Left lung (tissue), 10 donors: Measurements from ENCODE around the gene MCF2L. TPM values are rescaled to one million over a fixed set of nuclear protein-coding genes. Genes with fewer than 3 reads are reported as not detected.
A peak's percentile ranks its signal among the peaks of the same experiment; 100 is the strongest.

Source experiments
- ATAC-seq: fragments of 200-7000 bp; cut with Tn5 transposase; one replicate; pipeline ENCODE4 v1.9.1; 2020; ENCODE audit warnings: moderate library complexity
- DNase-seq, 4 donors: peaks; one replicate each; pipeline ENCODE4 v3.0.0-alpha.2; 2013 to 2020
- H3K27ac ChIP-seq, 2 donors: fragments of 200-600 bp; sonication (generic) in 1 of 2; one replicate each; pipeline versions ENCODE4 v1.5.0 to v1.8.0; 2020 to 2021
- H3K27me3 ChIP-seq, 2 donors: fragments of 200-600 bp; sonication (generic) in 1 of 2; one replicate each; pipeline versions ENCODE4 v1.5.0 to v1.8.0; 2020 to 2021
- H3K36me3 ChIP-seq, 2 donors: fragments of 200-600 bp; sonication (generic) in 1 of 2; one replicate each; pipeline versions ENCODE4 v1.5.0 to v1.8.0; 2020 to 2021
- H3K4me1 ChIP-seq, 2 donors: fragments of 200-600 bp; one replicate each; pipeline ENCODE4 v1.8.0; 2021
- H3K4me3 ChIP-seq, 2 donors: fragments of 200-600 bp; sonication (generic) in 1 of 2; one replicate each; pipeline versions ENCODE4 v1.5.0 to v1.8.0; 2020 to 2021; ENCODE audit warnings: mild to moderate bottlenecking in 1 of 2
- H3K9me3 ChIP-seq, 2 donors: fragments of 200-600 bp; sonication (generic) in 1 of 2; one replicate each; pipeline versions ENCODE4 v1.5.0 to v1.8.0; 2020 to 2021
- CTCF ChIP-seq, 2 donors: fragments of 200-600 bp; sonication (generic) in 1 of 2; IDR thresholded peaks; one replicate each; pipeline versions ENCODE4 v1.5.0 to v1.8.0; 2021; ENCODE audit warnings: antibody characterized with exemption in 2 of 2
- intact Hi-C, 2 donors: fragments of 100-400 bp; cut with DNase I; formaldehyde crosslinking; loops; one replicate each; pipeline versions ENCODE4 v1.11.2 to v1.14.2; 2022
- polyA plus RNA-seq, 6 donors: library from polyadenylated mRNA; unstranded; fragments of 120-200 nt; gene quantifications; one replicate each; pipeline ENCODE4 v1.2.1, GENCODE V29; 2013; ENCODE audit not compliant: insufficient read length in 6 of 6
- total RNA-seq, 2 donors: library from RNA; stranded (reverse); fragmentation: NEBNext Ultra II Directional; extraction: Animal tissue kit (Norgen Biotek cat#: 25700); gene quantifications; one replicate each; pipeline ENCODE4 v1.2.1, GENCODE V29; 2021
- donor health status: DM: no; HTN: yes; CAD: no.
- donor health status: DM: no; HTN: no; CAD: no.

The MCF2L gene
- total and polyA plus RNA-seq, 8 donors, result 22.2 to 39.5 (median 33.7) TPM

DNA sequence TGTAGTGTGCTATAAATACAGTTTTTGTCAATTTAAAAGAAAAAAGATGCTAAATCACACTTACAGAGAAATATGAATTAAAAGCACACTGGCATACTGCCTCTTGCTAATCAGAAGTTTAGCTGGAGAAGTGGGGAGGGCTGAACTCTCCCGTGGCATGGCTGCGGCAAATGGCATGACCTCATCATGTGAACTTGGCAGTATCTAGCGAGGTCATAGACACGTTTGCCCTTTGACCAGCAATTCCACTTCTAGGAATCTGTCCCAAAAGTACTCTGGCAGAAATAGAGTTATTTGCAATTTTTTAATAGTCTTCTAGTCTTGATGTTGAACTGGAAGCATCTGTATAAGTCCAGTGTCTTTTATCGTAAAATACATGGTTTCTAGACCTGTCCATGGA, 42.0 kb upstream of the MCF2L start:
- no peak for ATAC-seq
- H3K9me3 ChIP-seq, result no peaks in the 10 kb centered on the region
- no peak for DNase-seq
- no peak overlapping the region for H3K27ac ChIP-seq
- no peaks in the 10 kb centered on the region for H3K36me3 ChIP-seq
- no peak for TF ChIP-seq CTCF (IDR thresholded peaks at IDR 0.05)
- intact Hi-C loops, result no loop called here
- peaks cover 0 to 31% of the 10 kb centered on the region in 2 donors for H3K27me3 ChIP-seq
- H3K4me3 ChIP-seq, result no peak overlapping the region
- peaks cover 0 to 14% of the 10 kb centered on the region in 2 donors for H3K4me1 ChIP-seq

GRCh38 chr13:112928020-112928971, 40.7 kb upstream of the MCF2L start:
- Histone ChIP-seq H3K36me3 (no peaks in the 10 kb centered on the region), H3K9me3 (no peaks in the 10 kb centered on the region), H3K4me1 (peaks cover 0 to 14% of the 10 kb centered on the region in 2 donors), H3K4me3 (no peak overlapping the region), H3K27me3 (peaks cover 0 to 38% of the 10 kb centered on the region in 2 donors), H3K27ac (no peak overlapping the region)
- intact Hi-C loops, result no loop called here
- ATAC-seq, result no peak
- TF ChIP-seq CTCF (IDR thresholded peaks at IDR 0.05), result no peak
- DNase-seq, result peak in 1 of 4 donors; percentile 62

DNA sequence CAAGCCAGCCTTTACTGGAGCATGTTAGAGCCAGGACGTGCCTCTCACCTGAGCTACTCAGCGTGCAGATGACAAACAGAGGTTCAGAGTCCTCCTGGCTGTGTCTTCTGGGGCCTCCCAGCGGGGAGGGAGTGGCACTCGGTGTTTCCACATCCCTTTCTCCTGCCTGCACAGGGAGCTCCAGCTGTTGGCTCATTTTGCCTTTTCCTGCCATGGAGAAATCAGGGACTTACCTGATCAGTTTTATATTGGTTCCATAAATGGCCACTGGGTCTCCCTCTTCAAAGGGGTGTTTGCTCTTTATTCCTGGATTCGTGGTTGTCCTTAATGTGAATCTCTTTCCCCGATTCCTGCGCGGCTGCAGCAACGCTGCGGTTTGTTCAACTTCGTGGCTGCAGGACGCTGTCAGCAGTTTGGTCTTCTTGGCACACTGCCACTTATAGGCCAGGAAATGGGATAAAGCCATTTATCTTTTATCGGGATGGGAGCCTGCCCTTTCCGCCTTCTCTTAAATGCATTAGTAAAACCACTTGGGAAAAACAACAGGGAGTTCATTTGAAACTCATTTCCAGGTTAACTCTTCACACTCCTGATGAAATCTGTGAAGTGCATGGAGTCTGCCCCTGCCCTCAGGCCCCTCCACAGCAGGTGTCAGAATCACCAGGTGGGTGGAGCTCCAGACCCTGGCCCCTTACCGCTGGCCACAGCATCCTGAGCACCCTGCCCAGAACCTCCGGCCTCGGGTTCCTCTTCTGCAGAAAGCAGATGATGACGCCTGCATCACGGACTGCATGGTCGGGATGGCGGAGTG, 39.8 kb upstream of the MCF2L start:
- ATAC-seq, result peak; percentile 50

DNA sequence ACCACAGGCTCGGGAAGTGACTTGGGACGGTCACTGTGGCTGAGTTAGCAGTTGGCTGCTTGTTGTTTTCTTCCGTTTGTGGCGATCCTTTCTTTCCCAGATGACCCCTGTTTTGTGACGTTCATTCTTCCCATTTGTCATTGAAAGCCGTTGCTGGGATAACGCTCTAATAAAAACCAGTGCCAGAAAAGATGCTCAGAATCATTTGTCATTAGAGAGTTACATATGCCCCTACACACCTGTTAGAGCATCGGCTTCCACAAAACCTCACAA, 39.3 kb upstream of the MCF2L start:
- Histone ChIP-seq H3K27ac (no peak overlapping the region), H3K4me3 (no peak overlapping the region), H3K9me3 (no peaks in the 10 kb centered on the region), H3K36me3 (no peaks in the 10 kb centered on the region), H3K27me3 (peaks cover 0 to 44% of the 10 kb centered on the region in 2 donors), H3K4me1 (peaks cover 0 to 14% of the 10 kb centered on the region in 2 donors)
- TF ChIP-seq CTCF (IDR thresholded peaks at IDR 0.05), result no peak
- intact Hi-C loops, result no loop called here
- ATAC-seq, result no peak
- no peak for DNase-seq

More for the DNA sequence above, 39.8 kb upstream of the MCF2L start:
- TF ChIP-seq CTCF (IDR thresholded peaks at IDR 0.05), result no peak
- H3K4me3 ChIP-seq, result no peak overlapping the region
- H3K4me1 ChIP-seq, result peaks cover 0 to 14% of the 10 kb centered on the region in 2 donors
- no peak overlapping the region for H3K27ac ChIP-seq
- intact Hi-C loops, result no loop called here
- peak in 1 of 4 donors; percentile 65 for DNase-seq
- H3K27me3 ChIP-seq, result peaks cover 0 to 42% of the 10 kb centered on the region in 2 donors
- no peaks in the 10 kb centered on the region for H3K36me3 ChIP-seq
- H3K9me3 ChIP-seq, result no peaks in the 10 kb centered on the region

DNA sequence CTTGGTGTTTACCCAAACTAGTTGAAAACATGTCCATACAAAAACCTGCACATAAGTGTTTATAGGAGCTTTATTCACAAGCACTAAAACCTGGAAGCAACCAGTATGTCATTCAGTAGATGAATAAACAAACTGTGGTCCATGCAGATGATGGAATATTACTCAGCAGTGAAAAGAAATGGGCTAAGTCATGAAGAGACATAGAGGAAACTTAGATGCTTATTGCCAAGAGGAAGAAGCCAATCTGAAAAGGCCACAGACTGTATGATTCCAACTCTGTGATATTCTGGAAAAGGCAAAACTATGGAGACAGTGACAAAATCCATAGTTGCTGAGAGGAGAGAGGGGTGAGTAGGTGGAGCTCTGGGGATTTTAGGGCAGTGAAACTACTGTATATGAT, 38.8 kb upstream of the MCF2L start:
- Histone ChIP-seq H3K9me3 (no peaks in the 10 kb centered on the region), H3K27ac (no peak overlapping the region)
- TF ChIP-seq CTCF (IDR thresholded peaks at IDR 0.05), result no peak

More for the DNA sequence above, 38.8 kb upstream of the MCF2L start:
- H3K4me3 ChIP-seq, result no peak overlapping the region
- intact Hi-C loops, result no loop called here
- H3K4me1 ChIP-seq, result peaks cover 0 to 14% of the 10 kb centered on the region in 2 donors
- no peaks in the 10 kb centered on the region for H3K36me3 ChIP-seq
- DNase-seq (no peak), ATAC-seq (no peak)
- H3K27me3 ChIP-seq, result peaks cover 0 to 44% of the 10 kb centered on the region in 2 donors
